GM20431 (cell line): Measurements from ENCODE around the gene ZNF33B.
"Not testable (repeated sequence)": the region's sequence is repeated elsewhere in the genome, so short reads cannot be mapped to it uniquely, and the experiment has no call there.

Experiments used
- in situ Hi-C: fragments of 300-500 bp; cut with MseI, MboI; formaldehyde crosslinking; loops from one replicate; pipeline ENCODE4 v1.15.0; 2020; ENCODE audit warnings: low sequenced_read_pairs; ENCODE audit not compliant: unreplicated experiment

Gene ZNF33B

GRCh38 chr10:42623929-42624328 lies 14.4 kb downstream of the ZNF33B start:
- in situ Hi-C loops, result no loop called here

- in situ Hi-C loops, result no loop called here
Measured at GRCh38 chr10:42618424-42618823, 19.9 kb downstream of the ZNF33B start.

GRCh38 chr10:42615419-42615818 lies 23.0 kb downstream of the ZNF33B start:
- in situ Hi-C loops, result no loop called here

- in situ Hi-C loops, result no loop called here
Measured at GRCh38 chr10:42609872-42610271, 28.5 kb downstream of the ZNF33B start.

GRCh38 chr10:42598249-42598873 lies 40.0 kb downstream of the ZNF33B start:
- in situ Hi-C loops, result no loop called here

GRCh38 chr10:42596196-42596595 lies 42.2 kb downstream of the ZNF33B start:
- in situ Hi-C loops, result no loop called here

- in situ Hi-C loops, result no loop called here
Measured at GRCh38 chr10:42594246-42594650, 44.1 kb downstream of the ZNF33B start.

- in situ Hi-C loops, result no loop called here
Measured at GRCh38 chr10:42593284-42593683, 45.1 kb downstream of the ZNF33B start.

GRCh38 chr10:42583828-42584227 lies 54.5 kb downstream of the ZNF33B start:
- in situ Hi-C loops, result no loop called here

- in situ Hi-C loops, result no loop called here
Measured at GRCh38 chr10:42578019-42578418, 60.4 kb downstream of the ZNF33B start.

GRCh38 chr10:42576338-42576737 lies 62.0 kb downstream of the ZNF33B start:
- in situ Hi-C loops, result no loop called here

GRCh38 chr10:42574336-42574735 lies 64.0 kb downstream of the ZNF33B start:
- in situ Hi-C loops, result no loop called here

GRCh38 chr10:42556931-42557330 lies 81.4 kb downstream of the ZNF33B start:
- in situ Hi-C loops, result no loop called here

- in situ Hi-C loops, result not testable (repeated sequence)
Measured at GRCh38 chr10:42553576-42553975, 84.8 kb downstream of the ZNF33B start.

GRCh38 chr10:42553064-42553407 lies 85.3 kb downstream of the ZNF33B start:
- in situ Hi-C loops, result no loop called here

- in situ Hi-C loops, result no loop called here
Measured at GRCh38 chr10:42552188-42553063, 85.9 kb downstream of the ZNF33B start.

GRCh38 chr10:42551582-42552187 lies 86.7 kb downstream of the ZNF33B start:
- in situ Hi-C loops, result no loop called here

- in situ Hi-C loops, result no loop called here
Measured at GRCh38 chr10:42549851-42550250, 88.5 kb downstream of the ZNF33B start.

GRCh38 chr10:42548254-42548653 lies 90.1 kb downstream of the ZNF33B start:
- in situ Hi-C loops, result no loop called here

- in situ Hi-C loops, result no loop called here
Measured at GRCh38 chr10:42544945-42545344, 93.4 kb downstream of the ZNF33B start.

- in situ Hi-C loops, result no loop called here
Measured at GRCh38 chr10:42543840-42544372, 94.5 kb downstream of the ZNF33B start.
